NCI-H82 (cell line): ENCODE data around the gene ZBTB7C.

Source experiments
- DNase-seq: peaks from one replicate; lab custom pipeline; 2025; lab: John Stamatoyannopoulos, UW

ZBTB7C gene

DNA sequence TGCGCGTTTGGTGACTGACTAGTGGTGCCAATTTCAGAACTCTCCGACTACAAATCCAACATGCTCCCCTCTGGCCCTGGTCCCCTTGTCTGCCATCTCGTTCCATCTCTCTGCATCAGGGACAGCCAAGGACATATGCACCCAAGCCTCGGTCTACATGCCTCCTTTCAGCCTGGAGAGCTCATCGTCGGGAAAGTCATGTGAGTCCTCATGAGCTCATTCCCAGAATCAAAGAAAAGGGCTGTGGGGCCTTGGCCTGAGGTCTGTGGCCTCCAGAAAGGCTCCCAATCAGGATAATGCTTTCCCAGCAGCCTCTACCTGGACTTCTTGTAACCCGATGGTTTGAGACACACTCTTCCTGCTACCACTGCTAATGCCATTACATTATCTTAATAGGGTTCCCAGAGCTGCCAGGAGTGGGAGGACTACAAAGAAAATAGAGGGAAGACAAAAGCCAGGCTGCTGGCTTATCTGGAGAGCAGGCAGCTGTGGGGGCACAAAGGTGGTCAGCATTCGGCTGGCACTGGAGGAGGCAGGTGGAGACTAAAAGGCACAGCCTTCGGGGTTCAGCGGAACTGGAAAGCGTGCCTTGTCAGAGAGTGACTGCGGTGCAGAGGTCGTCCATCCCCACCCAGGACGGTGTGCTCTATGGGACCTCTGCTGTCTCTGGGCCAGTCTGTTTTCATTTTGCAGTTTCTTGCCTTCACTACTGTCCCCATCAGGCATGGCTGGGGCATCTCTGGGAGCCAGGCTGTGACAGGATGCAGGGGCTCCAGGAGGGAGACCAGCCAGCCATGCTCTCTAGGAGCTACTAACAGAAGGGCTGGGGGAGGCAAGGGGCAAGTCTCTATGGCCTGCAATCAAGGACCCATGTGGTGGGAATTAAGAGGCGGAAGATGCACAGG lies 374.3 kb downstream of the ZBTB7C start:
- peak; percentile 32 for DNase-seq

DNA sequence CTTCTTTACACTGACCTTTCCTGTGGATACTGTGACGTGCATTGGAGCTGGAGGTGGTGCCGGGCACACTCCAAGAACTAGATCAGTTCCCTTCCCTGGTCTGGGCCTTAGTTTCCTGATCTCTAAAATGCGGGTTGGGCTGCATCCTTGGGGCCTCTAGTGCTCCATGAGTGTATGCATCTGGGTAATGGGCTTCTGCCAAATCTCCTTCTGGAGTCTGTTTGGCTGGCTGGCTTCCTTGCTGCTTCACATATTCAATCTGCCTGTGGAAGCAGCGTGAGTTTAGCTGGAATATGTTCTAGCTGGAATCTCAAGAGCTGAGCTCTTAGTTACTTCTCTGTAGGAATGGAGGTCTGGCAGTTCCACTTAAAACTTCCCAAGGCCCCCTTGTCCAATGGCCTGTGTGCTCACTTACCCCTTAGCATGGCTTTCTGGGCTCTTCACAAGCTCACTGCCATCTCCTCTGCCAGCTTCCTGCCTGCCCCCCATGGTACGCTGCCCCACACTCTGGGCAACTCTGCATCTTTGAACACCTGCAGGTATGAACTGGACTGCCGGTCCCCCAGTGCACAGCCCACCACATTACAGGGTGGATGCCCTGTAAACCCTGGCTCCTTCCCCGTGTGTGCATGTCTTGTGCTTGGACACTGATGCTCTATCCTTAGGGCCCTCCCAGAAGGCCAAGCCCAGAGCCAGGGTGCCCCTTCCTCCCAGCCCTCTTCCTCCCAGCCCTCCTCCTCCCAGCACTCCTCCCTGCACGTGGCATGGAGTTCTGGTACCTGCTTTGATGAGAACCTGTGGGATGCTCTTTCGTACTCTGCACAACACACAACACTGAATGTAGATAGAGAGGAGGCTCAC lies 375.2 kb downstream of the ZBTB7C start:
- no peak for DNase-seq

DNA sequence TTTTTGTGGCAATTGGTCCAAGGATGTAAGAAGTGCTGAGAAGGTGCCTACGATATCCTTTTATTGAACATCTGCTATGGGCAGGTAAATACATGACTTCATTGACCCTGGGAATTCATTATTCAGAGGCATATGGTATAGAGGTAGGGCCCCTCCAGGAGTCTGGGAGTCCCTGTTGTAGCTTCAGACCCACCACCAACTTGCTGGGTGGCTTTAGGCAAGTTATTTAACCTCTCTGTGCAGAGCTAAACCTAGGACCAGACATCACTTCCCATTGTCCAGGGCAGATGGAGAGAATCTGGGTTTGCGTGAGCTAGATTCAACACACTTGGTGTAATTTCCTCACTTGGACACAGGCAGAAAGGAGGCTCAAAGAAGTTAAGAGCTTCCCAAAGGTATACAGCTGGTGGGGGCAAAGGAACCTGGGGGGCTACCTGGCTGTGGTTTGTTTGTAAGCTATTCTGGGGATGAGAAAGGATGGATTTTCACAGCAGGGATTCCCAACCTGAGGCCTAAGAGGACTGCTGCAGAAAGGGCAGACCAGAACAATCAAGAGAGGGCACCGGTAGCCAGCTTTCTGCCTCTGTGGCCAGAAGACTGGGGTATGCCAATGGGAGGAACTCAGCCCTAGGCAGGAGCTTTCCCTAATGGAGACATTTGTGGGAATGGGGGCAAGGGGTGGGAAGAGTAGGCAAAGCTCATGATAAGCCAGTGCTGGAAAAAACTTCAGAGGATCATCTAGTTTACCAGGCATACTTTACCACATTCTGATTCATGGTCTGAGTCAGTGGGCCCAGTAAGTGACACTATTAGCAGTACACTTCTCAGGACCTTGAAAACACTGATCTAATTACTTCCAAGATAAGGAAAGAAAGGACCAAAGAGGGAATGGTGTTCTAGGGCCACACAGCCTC lies 376.1 kb downstream of the ZBTB7C start:
- DNase-seq = no peak

DNA sequence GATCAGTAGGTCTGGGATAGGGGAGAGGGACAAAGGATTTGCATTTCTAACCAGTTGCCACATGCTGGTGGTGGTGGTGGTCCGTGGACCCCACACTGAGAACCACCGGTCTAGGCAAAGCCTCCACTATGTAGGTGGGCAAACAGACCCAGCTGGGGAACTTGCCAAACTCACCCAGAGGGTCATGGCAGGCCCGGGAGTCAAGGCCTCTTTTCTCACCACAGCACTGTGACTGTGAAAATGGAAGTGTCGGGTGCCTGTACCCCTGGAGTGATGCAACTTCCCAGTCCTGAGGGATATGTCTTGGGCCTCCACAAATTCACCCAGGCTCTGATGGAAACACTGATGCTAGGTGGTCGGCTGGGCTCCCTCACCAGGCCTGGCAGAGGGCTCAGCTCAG lies 377.5 kb downstream of the ZBTB7C start:
- no peak for DNase-seq

DNA sequence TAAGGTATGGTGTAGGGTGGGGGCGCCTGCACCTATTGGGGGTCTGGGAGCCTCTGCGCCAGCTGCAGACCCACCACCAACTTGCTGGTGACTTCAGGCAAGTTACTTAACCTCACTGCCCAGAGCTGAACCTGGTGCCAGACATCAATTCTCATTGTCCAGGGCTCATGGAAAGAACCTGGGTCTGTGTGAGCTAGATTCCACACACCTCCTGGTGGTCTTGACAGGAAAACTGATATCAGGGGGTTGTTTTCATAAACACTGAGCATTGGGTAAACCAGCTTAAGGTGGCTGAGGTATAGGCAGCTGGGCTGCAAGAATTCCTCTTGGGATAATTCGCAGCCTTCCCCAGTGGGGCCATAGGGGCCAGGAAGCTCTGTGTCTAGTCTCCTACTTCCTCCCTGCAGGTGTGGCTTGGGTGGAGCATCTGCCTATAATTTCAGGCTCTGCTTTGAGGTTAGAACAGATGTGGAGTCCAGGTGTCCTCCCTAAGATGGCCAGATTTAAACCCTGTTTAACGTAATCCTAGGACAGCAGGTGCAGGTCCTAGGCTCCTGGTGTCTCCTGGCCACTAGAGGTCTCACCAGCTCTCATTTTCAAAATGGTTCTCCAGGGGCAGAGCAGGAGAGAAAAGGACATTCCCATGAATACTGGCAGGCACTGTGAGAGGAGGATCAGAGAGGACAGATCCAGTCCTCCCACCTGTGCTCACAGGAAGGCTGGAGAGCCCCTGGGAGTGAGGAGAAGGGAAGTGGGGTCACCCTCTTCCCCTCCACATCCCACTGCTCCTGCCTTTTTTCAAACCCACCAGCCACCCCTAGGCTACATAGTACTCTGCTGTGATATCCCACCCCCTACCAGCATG lies 378.3 kb downstream of the ZBTB7C start:
- peak; percentile 92 for DNase-seq

DNA sequence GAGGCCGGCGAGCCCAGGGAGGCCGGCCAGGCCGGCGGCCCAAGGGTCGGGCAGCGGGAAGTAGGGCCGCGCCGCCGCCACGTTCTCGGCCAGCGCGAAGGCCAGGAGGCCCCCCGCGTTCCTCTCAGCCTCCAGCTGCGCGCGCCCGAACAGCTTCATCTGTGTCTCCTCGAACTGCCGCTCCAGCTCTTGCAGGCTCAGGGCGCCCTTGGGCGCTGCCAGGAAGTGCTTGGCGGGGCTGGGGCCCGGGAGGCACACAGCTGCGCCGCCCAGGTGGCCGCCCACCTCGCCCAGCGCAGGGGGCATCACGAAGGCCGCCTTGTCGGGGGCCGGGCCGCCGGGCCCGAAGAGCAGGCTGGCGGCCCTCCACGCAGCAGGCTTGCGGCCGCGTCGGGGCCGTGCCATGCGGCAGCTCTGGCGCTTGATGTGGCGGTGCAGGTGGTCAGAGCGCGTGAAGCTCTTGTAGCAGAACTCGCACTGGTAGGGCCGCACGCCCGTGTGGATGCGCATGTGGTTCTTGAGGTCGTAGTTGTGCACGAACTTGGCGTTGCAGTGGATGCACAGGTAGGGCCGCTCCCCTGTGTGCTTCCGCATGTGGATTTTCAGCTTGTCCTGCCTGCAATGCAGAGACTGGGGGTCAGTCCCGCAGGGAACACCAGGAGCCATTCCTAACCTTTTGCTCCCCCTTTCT lies 379.7 kb downstream of the ZBTB7C start:
- no peak for DNase-seq

DNA sequence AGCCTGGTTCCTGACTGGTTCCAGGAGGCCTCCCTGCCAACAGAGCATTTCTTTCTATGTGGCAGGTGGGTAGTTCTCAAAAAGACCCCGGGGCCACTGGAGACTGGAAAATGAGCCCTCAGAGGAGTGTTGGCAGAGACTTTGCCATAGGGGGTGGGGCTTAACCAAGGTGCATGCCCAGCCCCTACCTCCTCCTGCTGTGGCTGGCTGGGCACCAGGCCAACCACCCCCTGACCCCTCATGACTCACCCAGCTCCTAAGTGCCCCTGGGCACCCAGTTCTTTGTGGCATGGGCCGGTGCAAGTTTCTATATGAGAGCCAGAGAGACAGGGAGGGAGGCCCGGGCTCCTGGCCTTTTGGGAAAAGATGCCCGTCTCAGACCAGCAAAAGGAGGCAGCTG lies 380.5 kb downstream of the ZBTB7C start:
- no peak for DNase-seq

DNA sequence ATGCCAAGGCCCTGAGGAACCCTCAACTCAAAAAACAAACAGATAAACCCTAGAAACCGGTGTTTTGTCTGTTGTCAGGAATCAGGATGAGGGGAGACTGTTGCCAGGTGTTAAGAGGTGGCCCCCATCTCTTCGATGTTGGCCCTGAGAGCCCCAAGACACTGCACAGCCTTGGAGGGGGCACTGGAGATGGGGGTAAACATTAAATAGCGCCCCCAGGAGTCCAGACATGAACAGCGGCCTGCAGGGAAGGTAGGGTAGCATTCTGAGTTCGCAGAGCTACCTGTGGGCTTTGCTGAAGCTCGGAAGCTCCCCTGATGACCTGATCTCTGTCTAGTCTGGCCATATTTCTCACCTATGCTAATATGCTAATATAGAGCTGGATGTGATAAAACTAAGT lies 381.1 kb downstream of the ZBTB7C start:
- no peak for DNase-seq

DNA sequence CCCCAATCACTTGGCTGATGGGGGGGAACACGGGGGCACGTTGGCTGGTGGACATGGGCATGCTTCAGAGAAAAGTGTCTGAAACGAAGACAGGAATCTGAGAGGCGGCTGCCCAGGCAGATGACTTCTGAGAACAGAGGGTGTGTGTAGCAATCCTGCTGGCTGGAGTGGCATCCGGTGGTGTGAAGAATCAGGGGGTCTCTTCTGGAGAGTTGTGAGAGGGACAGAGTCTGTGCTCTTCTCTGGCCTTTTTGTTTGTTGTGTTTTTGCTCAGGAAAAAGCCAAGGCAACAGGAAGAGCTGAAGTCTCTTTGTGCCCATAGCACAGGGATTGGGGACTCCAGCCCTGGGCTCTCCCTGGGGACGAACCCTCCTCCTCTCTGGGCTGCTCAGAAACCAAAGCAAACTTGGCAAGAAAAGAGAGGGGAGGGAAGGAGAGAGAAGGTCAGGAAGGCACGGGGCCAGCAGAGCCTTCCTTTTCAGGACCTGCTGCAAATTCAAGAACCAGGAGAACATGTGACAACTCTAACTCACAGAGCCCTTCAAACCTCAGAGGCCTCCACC lies 381.7 kb downstream of the ZBTB7C start:
- DNase-seq = no peak

DNA sequence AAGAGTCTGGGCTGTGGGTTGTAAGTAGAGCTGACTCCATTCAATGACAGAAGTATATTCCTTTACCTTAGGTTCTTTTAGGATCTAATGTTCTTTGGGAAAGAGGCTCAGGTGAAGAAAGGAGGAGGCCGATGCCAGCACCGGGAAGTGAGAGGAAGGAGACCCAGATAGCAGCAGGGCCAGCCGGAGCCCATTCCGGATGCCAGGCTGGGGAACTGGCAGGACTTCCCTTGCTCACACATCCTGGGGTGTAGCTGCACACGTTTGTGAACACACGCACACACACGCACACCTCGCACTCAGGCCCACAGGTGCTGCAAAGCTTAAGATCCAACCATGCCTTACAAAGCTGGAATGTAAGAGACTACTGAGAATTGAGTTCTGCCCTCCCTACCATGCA lies 383.0 kb downstream of the ZBTB7C start:
- no peak for DNase-seq

DNA sequence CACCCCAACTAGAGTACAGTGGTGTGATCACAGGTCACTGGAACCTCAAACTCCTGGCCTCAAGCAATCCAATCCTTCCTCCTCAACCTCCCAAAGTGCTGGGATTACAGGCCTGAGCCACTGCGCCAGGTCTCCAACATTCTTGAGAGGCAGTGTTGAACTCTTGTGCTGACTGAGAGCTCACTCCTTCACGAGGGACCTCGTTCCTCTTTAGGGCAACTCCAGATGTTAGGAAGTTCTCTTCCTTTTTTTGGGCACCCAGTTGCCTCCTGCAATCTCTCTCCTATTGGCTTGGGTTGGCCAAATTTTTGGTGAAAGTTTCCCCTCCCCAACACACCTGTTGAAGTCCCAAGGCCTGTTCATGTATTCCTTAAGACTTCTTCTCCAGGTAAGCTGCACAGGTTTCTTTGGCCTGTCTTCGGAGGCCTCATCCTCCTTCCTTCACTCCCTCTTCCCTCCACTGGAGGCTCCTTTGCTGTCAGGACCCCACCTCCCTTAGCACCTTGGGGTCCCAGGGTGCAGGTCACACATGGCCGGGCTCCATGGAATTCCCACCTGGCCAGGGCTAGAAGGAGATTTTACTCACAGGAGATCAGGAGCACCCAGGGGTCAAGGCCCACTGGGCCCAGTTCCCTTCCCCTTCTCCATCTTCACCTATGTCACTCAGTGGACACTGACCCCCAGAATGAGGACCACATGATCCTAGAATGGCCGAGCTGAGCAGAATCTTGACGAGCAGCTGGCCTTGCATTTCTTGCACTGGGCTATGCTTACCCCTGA lies 384.1 kb downstream of the ZBTB7C start:
- DNase-seq = no peak

DNA sequence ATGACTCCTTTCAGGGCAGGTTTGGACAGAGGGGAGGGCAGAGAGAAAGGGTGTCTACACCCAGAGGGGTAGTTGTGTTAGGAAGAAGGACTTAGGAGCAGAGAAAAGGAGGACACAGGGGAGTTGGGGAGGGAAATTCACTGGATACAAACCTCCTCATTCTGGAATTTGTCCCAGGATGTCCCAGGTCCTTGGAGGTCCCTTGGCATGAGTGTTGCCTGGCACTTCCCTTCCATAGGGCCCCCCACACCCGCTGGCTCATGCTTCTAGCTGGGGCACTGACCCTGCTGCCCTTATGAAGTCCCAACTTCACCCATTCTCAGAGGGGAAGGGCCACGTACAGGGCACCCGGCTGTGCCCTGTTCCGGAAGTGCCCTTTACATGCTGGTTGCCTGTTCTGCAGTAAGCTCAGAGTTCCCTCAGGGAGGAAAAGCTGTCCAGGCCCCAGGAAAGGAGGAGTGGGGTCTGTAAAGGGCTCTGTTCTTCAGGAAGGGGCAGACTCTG lies 385.1 kb downstream of the ZBTB7C start:
- no peak for DNase-seq

DNA sequence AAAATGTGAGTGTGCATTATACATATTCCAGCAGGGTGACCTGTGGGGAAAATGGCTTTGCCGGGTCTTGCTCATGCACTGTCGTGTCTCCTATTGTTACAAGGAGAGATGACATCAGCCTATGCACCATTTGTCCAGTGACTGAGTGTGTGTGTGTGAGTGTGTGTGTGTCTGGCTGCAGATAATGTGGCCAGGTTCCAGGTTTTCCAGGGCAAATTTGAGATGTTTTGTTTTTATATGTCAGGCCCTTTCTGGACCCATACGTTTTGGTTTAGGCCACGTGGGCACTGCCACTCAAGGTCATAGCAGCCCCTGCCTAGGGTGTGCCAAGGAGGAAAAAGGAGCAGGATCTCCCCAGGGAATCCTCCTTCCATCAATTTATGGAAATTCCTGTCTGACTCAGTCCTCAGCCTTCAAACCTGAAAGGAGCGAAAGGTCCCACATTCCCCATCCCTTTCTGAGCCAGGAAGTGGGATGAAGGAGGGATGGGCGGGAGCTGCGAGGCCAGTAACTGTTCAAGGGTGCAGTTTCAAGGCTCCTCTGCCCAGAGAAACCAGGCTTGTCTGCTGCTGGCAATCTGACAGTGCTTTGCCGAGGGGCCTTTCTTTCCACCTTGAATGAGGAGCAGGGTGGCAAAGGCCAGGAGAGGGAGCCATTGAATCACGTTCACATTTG lies 385.7 kb downstream of the ZBTB7C start:
- peak; percentile 73 for DNase-seq

DNA sequence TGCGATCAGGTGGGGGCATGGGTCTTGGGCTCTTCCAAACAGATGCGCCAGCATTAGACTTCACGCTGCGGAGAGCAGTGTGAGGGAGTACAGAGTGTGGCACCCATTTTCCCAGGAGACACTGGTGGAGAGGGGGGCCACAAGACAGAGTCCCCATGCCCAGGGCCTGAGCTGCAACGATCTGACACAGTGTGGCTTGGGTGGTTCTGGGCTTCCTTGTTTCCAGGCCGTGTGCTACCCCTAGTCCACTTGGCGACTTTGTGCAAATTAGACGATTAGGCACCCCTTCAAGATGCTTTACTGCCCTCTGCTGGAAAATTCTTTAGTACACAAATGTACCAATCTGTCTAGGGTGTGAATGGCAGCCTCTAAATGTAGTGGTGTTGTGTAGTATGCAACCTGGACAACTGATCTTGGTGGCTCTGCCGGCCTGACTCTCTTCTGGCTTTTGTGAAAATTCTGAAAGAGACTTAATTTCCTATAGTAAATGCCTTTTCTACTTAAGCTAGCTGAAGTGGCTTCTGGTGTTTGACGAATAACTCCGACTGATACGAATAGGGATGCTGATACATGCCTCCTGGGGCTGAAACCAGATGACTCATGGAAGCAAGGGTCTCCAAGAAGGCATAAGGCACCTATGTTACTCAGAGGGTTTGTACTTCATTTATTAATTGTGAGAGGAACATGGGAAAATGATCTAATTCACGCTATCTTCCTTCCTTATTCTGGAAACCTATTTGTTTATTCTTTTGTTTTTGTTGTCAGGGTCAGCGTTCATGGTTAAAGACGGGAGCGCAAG lies 386.5 kb downstream of the ZBTB7C start:
- peak; percentile 95 for DNase-seq

DNA sequence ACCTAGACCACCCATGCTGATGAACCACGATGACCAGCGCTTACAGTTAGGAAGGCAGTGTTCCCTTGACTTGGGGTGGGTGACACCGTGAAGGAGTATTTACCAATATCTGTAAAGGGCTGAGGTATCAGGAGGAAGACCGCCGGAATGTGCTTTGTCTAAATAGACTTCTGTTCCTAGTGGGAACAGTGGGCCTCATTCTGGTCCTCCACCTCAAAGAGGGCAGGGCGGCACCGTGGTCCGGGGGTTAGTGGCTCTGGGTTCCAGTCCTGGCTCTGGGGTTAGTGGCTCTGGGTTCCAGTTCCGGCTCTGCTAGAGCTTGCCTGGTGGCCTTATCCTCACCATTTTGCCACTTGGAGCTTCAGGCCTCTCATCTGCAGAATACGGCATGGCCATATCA lies 387.2 kb downstream of the ZBTB7C start:
- no peak for DNase-seq

DNA sequence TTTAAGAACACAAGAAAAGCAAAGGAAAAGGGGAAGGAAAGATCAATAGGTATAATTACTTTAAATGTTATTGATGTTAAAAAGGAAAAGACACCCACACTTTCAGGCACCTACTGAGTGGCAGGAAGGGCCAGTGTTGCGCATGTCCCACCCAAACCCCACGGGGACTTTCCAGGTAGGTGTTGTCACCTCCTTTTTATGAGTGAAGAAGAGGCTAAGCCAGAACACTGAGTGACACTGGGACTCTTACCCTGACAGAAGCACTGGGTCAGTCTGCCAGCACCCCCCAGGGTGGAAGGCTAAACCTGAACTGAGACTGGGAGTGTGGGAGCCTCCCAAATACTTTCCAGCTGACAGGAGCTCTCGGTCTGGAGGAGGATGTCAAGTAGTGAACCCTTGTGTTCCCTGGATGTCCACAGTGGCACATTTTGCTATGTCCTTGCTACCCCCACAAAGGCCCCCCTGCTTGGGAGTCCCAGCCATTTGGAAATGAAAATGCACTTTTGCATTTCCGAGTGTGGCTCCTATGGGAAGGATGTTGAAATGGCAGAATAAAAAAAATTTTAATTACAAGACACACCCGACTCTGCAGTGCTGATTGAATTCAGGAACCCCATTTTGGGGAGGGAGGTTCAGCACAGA lies 387.8 kb downstream of the ZBTB7C start:
- no peak for DNase-seq
